Ovary (tissue), 3 donors: ENCODE measurements around the gene PEX7.

Source experiments
- CTCF ChIP-seq, 3 donors: fragments of 450-650 bp in 2 of 3; fragments of 200-600 bp in 1 of 3; IDR thresholded peaks; one replicate each; pipeline versions ENCODE4 v1.5.1 to v1.8.0; 2016 to 2022; ENCODE audit warnings: antibody characterized with exemption in 3 of 3, mild to moderate bottlenecking in 1 of 3
- EP300 ChIP-seq: sonication (generic); formaldehyde crosslinking; IDR thresholded peaks from one replicate; pipeline ENCODE4 v1.6.1; 2017; ENCODE audit warnings: antibody characterized with exemption
- POLR2A ChIP-seq: fragments of 450-650 bp; IDR thresholded peaks from one replicate; pipeline ENCODE4 v1.6.1; 2017; ENCODE audit warnings: antibody characterized with exemption, mild to moderate bottlenecking, moderate library complexity
- donor health status: DM: no; HTN: no; CAD: no.

GRCh38 chr6:136921381-136921935 lies 99.1 kb downstream of the PEX7 start:
- TF ChIP-seq CTCF (IDR thresholded peaks at IDR 0.05) (no peak), EP300 (no peak), POLR2A (no peak)
